Pancreas (tissue), 10 donors: ENCODE results near the gene MX2. TPM values are rescaled to one million over a fixed set of nuclear protein-coding genes. Genes with fewer than 3 reads are reported as not detected.

Source experiments
- ATAC-seq, 4 donors: fragments of 200-7000 bp; cut with Tn5 transposase; one replicate each; pipeline versions ENCODE4 v1.8.0 to v1.9.1; 2020; ENCODE audit warnings: mild to moderate bottlenecking in 4 of 4, moderate library complexity in 4 of 4
- DNase-seq, 6 donors: peaks; one replicate each; pipeline ENCODE4 v3.0.0-alpha.2; 2020
- FAIRE-seq: peaks from 2 replicates; lab custom pipeline; 2012; peaks lifted over from hg19 to GRCh38; lab: Jason Lieb, UNC
- H3K27ac ChIP-seq, 4 donors: fragments of 200-600 bp; sonication (generic); 1 replicate in 3 of 4; 2 replicates in 1 of 4; pipeline versions ENCODE4 v1.5.0 to v1.8.0; 2020
- H3K27me3 ChIP-seq, 4 donors: fragments of 200-600 bp; one replicate each; pipeline ENCODE4 v1.8.0; 2021
- H3K36me3 ChIP-seq, 3 donors: fragments of 200-600 bp; sonication (generic) in 1 of 3; one replicate each; pipeline versions ENCODE4 v1.5.0 to v1.8.0; 2020 to 2021
- H3K4me1 ChIP-seq, 3 donors: fragments of 200-600 bp; one replicate each; pipeline ENCODE4 v1.8.0; 2021
- H3K4me3 ChIP-seq, 4 donors: fragments of 200-600 bp; sonication (generic) in 2 of 4; one replicate each; pipeline versions ENCODE4 v1.5.0 to v1.8.0; 2020 to 2021
- H3K9me3 ChIP-seq, 4 donors: fragments of 200-600 bp; one replicate each; pipeline ENCODE4 v1.8.0; 2021
- CTCF ChIP-seq, 4 donors: fragments of 200-600 bp; sonication (generic) in 3 of 4; IDR thresholded peaks; one replicate each; pipeline versions ENCODE4 v1.5.0 to v1.8.0; 2021; ENCODE audit warnings: antibody characterized with exemption in 4 of 4
- WGBS, 2 donors: extraction: QIAGEN DNeasy Blood & Tissue Kit; methylation state at CpG; one replicate each; pipeline ENCODE4 v1.1.7; 2013; 5-methylcytosine and 5-hydroxymethylcytosine counted together
- intact Hi-C, 3 donors: fragments of 100-400 bp; cut with DNase I; formaldehyde crosslinking; loops; one replicate each; pipeline versions ENCODE4 v1.11.1 to v1.14.2; 2022
- polyA plus RNA-seq, 2 donors: library from polyadenylated mRNA; stranded (reverse); fragments of 200-250 nt; gene quantifications; one replicate each; pipeline ENCODE4 v1.2.3, GENCODE V29; 2013
- total RNA-seq, 6 donors: library from RNA; stranded (reverse); fragmentation: NEBNext Ultra II Directional in 4 of 6; extraction: Animal tissue kit (Norgen Biotek cat#: 25700) in 4 of 6; gene quantifications; one replicate each; pipeline versions ENCODE4 v1.2.1 to v1.2.4, GENCODE V29; 2021 to 2023
- donor health status: healthy with polysubstance abuse.
- donor health status: DM: no; HTN: no; CAD: no; lungs with moderate emphysema.
- donor health status: DM: no; HTN: no; CAD: no.
- donor health status: control.
- donor health status: control.
- donor health status: Bipolar disorder and iron deficiency.
- donor health status: DM: yes; HTN: yes; CAD: no.
- donor health status: DM: no; HTN: no; CAD: no.
- donor health status: DM: no; HTN: no; CAD: no.
- donor health status: DM: yes; HTN: yes; CAD: no.

Gene MX2
- total and polyA plus RNA-seq, 8 donors, result 2.0 to 5.4 (median 4.1) TPM

- Histone ChIP-seq H3K9me3 (no peaks in the 10 kb centered on the region), H3K4me3 (no peak overlapping the region), H3K27ac (no peak overlapping the region), H3K36me3 (no peaks in the 10 kb centered on the region), H3K4me1 (no peaks in the 10 kb centered on the region), H3K27me3 (no peaks in the 10 kb centered on the region)
- no peak for ATAC-seq
- no peak for DNase-seq
- intact Hi-C loops, result no loop called here
- TF ChIP-seq CTCF (IDR thresholded peaks at IDR 0.05), result no peak
- no peak for FAIRE-seq
- WGBS, 2 donors, result 74 to 84% methylated on average over 8 of the region's 8 CpGs
These were observed 32.1 kb downstream of the MX2 start for GRCh38 chr21:41393876-41394465.

- Histone ChIP-seq H3K27ac (peak overlapping the region in 1 of 4 donors; percentile 15), H3K27me3 (no peaks in the 10 kb centered on the region), H3K4me1 (no peaks in the 10 kb centered on the region), H3K36me3 (no peaks in the 10 kb centered on the region), H3K4me3 (no peak overlapping the region), H3K9me3 (no peaks in the 10 kb centered on the region)
- TF ChIP-seq CTCF (IDR thresholded peaks at IDR 0.05), result no peak
- intact Hi-C loops, result no loop called here
- FAIRE-seq (no peak), ATAC-seq (peak in 3 of 4 donors; percentile 64 to 92 (median 88)), DNase-seq (peak in 1 of 6 donors; percentile 50)
- WGBS, 2 donors, result 42 to 47% methylated on average over 7 of the region's 7 CpGs
These were observed 34.8 kb downstream of the MX2 start for GRCh38 chr21:41396558-41397075.

- H3K9me3 ChIP-seq, result no peaks in the 10 kb centered on the region
- no peak for FAIRE-seq
- no peak for TF ChIP-seq CTCF (IDR thresholded peaks at IDR 0.05)
These were observed 35.7 kb downstream of the MX2 start for GRCh38 chr21:41397471-41397891.

GRCh38 chr21:41398251-41398650 is 36.4 kb downstream of the MX2 start:
- Histone ChIP-seq H3K4me3 (no peak overlapping the region), H3K27me3 (no peaks in the 10 kb centered on the region), H3K36me3 (no peaks in the 10 kb centered on the region), H3K4me1 (no peaks in the 10 kb centered on the region), H3K27ac (no peak overlapping the region), H3K9me3 (no peaks in the 10 kb centered on the region)
- no peak for TF ChIP-seq CTCF (IDR thresholded peaks at IDR 0.05)
- no peak for FAIRE-seq
- no peak for ATAC-seq
- intact Hi-C loops, result no loop called here
- DNase-seq, result no peak
- 88 to 96% methylated on average over 4 of the region's 4 CpGs for WGBS, 2 donors

More at GRCh38 chr21:41397471-41397891, 35.7 kb downstream of the MX2 start:
- no peaks in the 10 kb centered on the region for H3K36me3 ChIP-seq
- DNase-seq (no peak), ATAC-seq (peak in 1 of 4 donors; percentile 26)
- no peak overlapping the region for H3K4me3 ChIP-seq
- WGBS, 2 donors, result 88 to 89% methylated on average over 7 of the region's 7 CpGs
- no peaks in the 10 kb centered on the region for H3K27me3 ChIP-seq
- intact Hi-C loops, result no loop called here
- no peak overlapping the region for H3K27ac ChIP-seq
- H3K4me1 ChIP-seq, result no peaks in the 10 kb centered on the region

GRCh38 chr21:41398831-41399230 is 37.0 kb downstream of the MX2 start:
- no peak overlapping the region for H3K4me3 ChIP-seq
- H3K36me3 ChIP-seq, result no peaks in the 10 kb centered on the region
- WGBS, 2 donors, result 93 to 94% methylated on average over 16 of the region's 16 CpGs
- H3K27ac ChIP-seq, result no peak overlapping the region
- no peaks in the 10 kb centered on the region for H3K27me3 ChIP-seq
- TF ChIP-seq CTCF (IDR thresholded peaks at IDR 0.05), result no peak
- H3K9me3 ChIP-seq, result no peaks in the 10 kb centered on the region
- no peak for ATAC-seq
- no peak for DNase-seq
- H3K4me1 ChIP-seq, result no peaks in the 10 kb centered on the region
- no peak for FAIRE-seq
- intact Hi-C loops, result no loop called here
